Measurements from ENCODE around the gene SHISA5.
A peak's percentile ranks its signal among the peaks of the same experiment; 100 is the strongest.
"Not testable (repeated sequence)": the region's sequence is repeated elsewhere in the genome, so short reads cannot be mapped to it uniquely, and the experiment has no call there.

Gene SHISA5

DNA sequence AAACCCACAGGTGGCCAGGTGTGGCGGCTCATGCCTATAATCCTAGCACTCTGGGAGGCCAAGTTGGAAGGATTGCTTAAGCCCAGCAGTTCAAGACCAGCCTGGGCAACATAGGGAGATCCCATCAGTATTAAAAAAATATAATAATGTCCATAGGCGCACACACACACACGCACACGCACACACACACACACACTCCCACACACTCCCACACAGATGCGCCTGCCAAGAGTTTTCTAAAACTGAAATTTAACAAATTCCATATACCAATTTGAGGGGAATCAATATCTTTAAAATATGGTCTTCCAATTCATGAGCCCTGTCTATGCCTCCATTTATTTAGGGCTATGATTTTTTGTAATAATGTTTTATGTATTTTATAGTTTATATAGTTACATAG, 17.0 kb downstream of the SHISA5 start:
- Histone ChIP-seq H3K27me3 (ENCODE audit: insufficient read depth, low read length) (no peaks in the 10 kb centered on the region), H3K9me3 (ENCODE audit: low read length) (no peaks in the 10 kb centered on the region), H3K36me3 (ENCODE audit: insufficient read depth, low read length) (no peaks in the 10 kb centered on the region), H3K4me1 (ENCODE audit: insufficient read depth, low read length) (no peaks in the 10 kb centered on the region), H3K4me3 (ENCODE audit: low read length) (no peak overlapping the region), H2AFZ (ENCODE audit: low read depth, low read length) (no peak overlapping the region)

DNA sequence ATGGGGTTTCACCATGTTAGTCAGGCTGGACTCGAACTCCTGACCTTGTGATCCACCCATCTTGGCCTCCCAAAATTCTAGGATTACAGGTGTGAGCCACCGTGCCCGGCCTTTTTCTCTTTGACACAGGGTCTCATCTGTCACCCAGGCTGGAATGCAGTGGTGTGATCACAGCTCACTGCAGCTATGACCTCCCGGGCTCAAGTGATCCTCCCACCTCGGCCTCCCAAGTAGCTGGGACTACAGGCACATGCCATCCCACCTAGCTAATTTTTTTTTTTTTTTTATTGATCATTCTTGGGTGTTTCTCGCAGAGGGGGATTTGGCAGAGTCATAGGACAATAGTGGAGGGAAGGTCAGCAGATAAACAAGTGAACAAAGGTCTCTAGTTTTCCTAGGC, 21.2 kb downstream of the SHISA5 start:
- H2AFZ ChIP-seq (ENCODE audit: low read depth, low read length); H3K9me3 ChIP-seq (ENCODE audit: low read length); H3K4me1 ChIP-seq (ENCODE audit: insufficient read depth, low read length); H3K36me3 ChIP-seq (ENCODE audit: insufficient read depth, low read length); H3K27me3 ChIP-seq (ENCODE audit: insufficient read depth, low read length); H3K4me3 ChIP-seq (ENCODE audit: low read length): not testable (repeated sequence)

DNA sequence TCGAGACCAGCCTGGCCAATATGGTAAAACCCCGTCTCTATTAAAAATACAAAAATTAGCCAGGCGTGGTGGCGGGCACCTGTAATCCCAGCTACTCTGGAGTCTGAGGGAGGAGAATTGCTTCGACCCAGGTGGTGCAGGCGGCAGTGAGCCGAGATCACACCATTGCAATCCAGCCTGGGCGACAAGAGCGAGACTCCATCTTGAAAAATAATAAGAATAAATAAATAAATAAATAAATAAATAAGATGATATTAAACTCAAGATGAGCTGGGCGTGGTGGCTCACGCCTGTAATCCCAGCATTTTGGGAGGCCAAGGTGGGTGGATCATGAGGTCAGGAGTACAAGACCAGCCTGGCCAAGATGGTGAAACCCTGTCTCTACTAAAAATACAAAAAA, 23.1 kb downstream of the SHISA5 start:
- not testable (repeated sequence) for H3K4me1 ChIP-seq (ENCODE audit: insufficient read depth, low read length); H2AFZ ChIP-seq (ENCODE audit: low read depth, low read length); H3K36me3 ChIP-seq (ENCODE audit: insufficient read depth, low read length); H3K4me3 ChIP-seq (ENCODE audit: low read length); H3K27me3 ChIP-seq (ENCODE audit: insufficient read depth, low read length); H3K9me3 ChIP-seq (ENCODE audit: low read length)

DNA sequence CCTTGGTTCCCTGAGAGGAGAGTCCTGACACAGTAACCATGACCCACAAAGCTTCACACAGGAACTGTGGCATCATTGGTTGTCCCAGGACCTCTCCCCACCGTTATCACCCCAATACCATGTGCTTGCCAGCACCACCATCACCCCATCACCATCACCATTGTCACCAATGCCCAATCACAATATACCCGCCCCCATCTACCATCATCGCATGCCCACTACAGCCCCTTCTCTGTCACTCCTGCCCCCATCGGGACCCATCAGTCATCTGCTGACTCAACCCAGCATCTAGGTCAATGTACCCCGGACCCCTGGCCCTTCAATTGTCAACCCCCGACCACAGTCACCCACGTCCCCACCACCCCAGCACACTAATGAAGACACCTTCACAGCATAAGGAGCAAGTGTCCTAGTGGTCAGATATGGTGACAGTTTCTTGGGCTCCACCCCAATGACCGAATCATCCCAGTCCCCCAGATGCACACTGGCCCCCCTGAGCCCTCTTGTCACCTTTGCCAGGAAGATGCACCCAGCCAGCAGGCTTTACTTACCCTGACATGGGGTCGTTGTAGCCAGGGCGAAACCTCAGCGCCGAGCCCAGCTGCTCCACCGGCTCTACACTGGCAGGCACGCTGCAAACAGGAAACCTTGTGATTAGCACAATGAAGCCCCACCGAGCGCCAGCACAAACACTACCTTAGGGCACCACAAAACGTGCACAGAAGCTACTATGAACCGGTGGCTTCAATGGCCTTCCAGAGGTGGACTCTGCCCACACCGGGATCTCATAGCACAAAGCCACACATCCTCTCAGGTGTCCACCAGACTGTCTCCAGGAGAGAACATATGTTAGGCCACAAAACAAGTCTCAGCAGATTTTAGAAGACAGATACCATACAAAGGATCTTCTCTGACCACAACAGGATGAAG, 25.1 kb downstream of the SHISA5 start:
- Histone ChIP-seq H3K36me3 (ENCODE audit: insufficient read depth, low read length) (no peaks in the 10 kb centered on the region), H3K4me1 (ENCODE audit: insufficient read depth, low read length) (peaks cover 9% of the 10 kb centered on the region), H3K4me3 (ENCODE audit: low read length) (no peak overlapping the region), H3K9me3 (ENCODE audit: low read length) (no peaks in the 10 kb centered on the region), H2AFZ (ENCODE audit: low read depth, low read length) (no peak overlapping the region), H3K27me3 (ENCODE audit: insufficient read depth, low read length) (no peaks in the 10 kb centered on the region)

DNA sequence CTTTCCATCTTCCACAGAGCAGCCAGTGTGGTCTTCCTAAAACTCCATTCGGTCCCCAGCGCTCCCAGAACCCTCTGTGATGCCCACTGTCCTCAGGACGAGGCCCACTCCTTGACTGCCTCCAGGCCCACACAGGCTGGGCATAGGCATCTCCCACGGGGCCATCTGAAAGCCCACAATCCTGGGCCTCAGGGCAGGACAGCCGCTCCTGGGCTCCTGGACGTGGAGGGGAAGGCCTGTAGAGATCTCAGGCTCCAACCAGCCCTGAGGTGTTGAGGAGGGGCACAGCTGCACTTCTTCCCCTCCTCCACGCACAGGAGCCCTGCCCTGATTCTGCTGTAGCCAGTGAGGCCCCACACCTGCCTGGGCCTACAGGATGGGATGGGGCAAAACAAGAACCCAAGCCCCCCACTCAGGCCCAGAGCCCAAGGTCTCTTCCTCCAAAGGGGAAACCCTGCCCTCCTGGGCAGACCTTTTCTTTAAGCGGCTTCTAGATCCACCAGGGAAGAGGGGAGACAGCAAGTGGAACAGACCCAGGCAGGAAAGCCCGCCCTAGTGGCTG, 25.9 kb downstream of the SHISA5 start:
- H2AFZ ChIP-seq (ENCODE audit: low read depth, low read length) = no peak overlapping the region
- H3K36me3 ChIP-seq (ENCODE audit: insufficient read depth, low read length) = no peaks in the 10 kb centered on the region
- H3K4me1 ChIP-seq (ENCODE audit: insufficient read depth, low read length) = peaks cover 16% of the 10 kb centered on the region
- H3K9me3 ChIP-seq (ENCODE audit: low read length) = no peaks in the 10 kb centered on the region
- H3K27me3 ChIP-seq (ENCODE audit: insufficient read depth, low read length) = no peaks in the 10 kb centered on the region
- H3K4me3 ChIP-seq (ENCODE audit: low read length) = no peak overlapping the region

DNA sequence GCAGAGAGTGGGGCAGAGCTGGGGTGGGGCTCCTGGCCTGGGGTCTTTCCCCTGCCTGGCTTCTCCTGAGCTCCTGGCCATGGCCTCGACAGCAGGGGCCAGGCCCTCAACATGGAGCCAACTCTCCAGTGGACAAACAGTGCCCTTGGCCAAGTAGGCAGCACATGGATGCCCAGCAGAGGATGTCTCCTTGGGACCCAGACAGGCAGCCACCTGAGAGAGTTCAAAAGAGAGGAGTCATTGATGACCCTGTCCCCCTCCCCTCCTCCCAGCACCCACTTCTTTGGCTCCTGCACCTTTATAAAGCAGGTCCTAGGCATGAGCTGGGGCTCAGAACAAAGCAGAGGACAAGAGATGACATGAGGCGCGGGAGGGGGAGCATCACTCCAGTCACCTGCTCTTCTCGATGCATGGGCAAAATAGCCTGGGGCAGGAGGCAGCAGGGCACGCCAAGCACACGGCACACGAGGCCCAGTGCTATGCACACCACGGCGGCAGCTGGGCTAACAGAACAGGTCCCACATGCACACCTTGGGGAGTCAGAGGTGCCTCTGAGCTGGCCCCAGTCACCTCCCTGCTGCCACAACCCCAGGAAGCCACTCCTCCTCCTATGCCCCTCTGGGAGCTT, 27.4 kb downstream of the SHISA5 start:
- no peak overlapping the region for H3K4me3 ChIP-seq (ENCODE audit: low read length)
- H3K4me1 ChIP-seq (ENCODE audit: insufficient read depth, low read length) = peaks cover 16% of the 10 kb centered on the region
- no peaks in the 10 kb centered on the region for H3K9me3 ChIP-seq (ENCODE audit: low read length)
- H3K36me3 ChIP-seq (ENCODE audit: insufficient read depth, low read length) = no peaks in the 10 kb centered on the region
- no peak overlapping the region for H2AFZ ChIP-seq (ENCODE audit: low read depth, low read length)
- H3K27me3 ChIP-seq (ENCODE audit: insufficient read depth, low read length) = no peaks in the 10 kb centered on the region

DNA sequence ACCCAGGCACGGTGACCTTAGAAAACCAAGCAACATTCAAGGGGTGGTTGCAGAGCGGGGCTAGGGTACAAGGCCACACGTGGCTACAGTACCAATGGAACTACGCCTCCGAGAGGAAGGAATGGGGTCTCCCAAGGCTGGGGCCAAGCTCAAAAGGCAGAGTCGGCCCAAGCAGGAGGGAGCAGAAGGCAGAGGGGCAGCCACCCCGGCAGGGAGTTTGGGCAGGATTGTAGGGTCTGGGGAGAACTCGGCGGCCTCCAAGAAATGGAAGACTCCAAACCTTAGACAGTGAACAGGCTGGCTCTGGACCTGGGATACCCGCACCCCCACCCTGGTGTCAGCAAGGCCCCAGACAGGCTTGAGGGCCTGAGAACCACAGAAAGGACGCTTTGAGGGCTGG, 28.8 kb downstream of the SHISA5 start:
- Histone ChIP-seq H3K36me3 (ENCODE audit: insufficient read depth, low read length) (no peaks in the 10 kb centered on the region), H2AFZ (ENCODE audit: low read depth, low read length) (no peak overlapping the region), H3K9me3 (ENCODE audit: low read length) (no peaks in the 10 kb centered on the region), H3K4me1 (ENCODE audit: insufficient read depth, low read length) (peaks cover 16% of the 10 kb centered on the region), H3K27me3 (ENCODE audit: insufficient read depth, low read length) (no peaks in the 10 kb centered on the region), H3K4me3 (ENCODE audit: low read length) (no peak overlapping the region)

DNA sequence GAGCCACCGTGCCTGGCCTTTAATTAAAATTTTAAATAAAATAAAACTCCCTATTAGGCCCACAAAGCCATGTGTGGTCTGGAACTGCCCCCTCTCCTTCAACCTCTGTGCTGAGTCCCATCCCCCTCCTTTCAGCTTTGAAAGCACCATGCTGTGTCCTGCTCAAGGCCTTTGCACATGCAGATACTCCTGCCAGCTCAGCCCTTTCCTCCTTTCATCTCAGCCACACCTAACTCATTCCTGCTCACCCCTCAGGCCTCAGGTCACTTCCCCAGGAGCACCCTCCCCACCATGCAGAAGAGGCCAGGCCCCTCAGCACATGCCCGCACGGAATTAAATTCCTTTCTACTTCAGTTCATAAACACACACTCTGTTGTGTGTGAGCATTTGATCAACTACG, 29.4 kb downstream of the SHISA5 start:
- Histone ChIP-seq H3K9me3 (ENCODE audit: low read length) (no peaks in the 10 kb centered on the region), H2AFZ (ENCODE audit: low read depth, low read length) (no peak overlapping the region), H3K36me3 (ENCODE audit: insufficient read depth, low read length) (peaks cover 5% of the 10 kb centered on the region)

DNA sequence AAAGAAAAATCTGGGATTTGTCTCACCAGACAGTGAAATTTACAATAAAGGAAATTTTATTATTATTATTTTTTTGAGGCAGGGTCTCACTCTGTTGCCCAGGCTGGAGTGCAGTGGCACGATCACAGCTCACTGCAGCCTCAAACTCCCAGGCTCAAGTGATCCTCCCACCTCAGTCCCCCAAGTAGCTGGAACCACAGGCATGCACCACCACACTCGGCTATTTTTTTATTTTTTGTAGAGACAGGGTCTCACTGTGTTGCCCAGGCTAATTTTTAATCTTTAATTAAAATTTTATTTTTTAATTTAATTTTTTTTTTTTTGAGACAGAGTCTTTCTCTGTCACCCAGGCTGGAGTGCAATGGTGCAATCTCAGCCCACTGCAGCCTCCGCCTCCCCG, 29.9 kb downstream of the SHISA5 start:
- Histone ChIP-seq H3K4me1 (ENCODE audit: insufficient read depth, low read length) (peaks cover 19% of the 10 kb centered on the region), H3K36me3 (ENCODE audit: insufficient read depth, low read length) (peaks cover 10% of the 10 kb centered on the region)
- H3K4me3 ChIP-seq (ENCODE audit: low read length); H3K27me3 ChIP-seq (ENCODE audit: insufficient read depth, low read length); H2AFZ ChIP-seq (ENCODE audit: low read depth, low read length); H3K9me3 ChIP-seq (ENCODE audit: low read length): not testable (repeated sequence)

More for the DNA sequence above, 29.4 kb downstream of the SHISA5 start:
- H3K4me1 ChIP-seq (ENCODE audit: insufficient read depth, low read length) = peaks cover 19% of the 10 kb centered on the region
- no peak overlapping the region for H3K4me3 ChIP-seq (ENCODE audit: low read length)
- no peaks in the 10 kb centered on the region for H3K27me3 ChIP-seq (ENCODE audit: insufficient read depth, low read length)

DNA sequence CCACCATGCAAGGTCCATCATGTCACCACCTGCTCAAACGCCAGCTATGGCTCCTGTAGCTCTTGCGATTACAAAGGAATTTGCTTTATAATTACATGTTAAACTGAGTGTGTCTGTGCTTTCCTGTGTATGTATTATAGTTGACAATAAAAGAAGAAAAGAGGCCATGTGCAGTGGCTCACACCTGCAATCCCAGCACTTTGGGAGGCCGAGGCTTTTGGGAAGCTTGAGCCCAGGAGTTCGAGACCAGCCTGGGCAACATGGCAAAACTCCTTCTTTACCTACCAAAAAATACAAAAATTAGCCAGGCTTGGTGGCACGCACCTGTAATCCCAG, 30.4 kb downstream of the SHISA5 start:
- peaks cover 13% of the 10 kb centered on the region for H3K36me3 ChIP-seq (ENCODE audit: insufficient read depth, low read length)
- H3K27me3 ChIP-seq (ENCODE audit: insufficient read depth, low read length) = no peaks in the 10 kb centered on the region
- peaks cover 19% of the 10 kb centered on the region for H3K4me1 ChIP-seq (ENCODE audit: insufficient read depth, low read length)
- H3K4me3 ChIP-seq (ENCODE audit: low read length) = peak overlapping the region; percentile 53
- no peaks in the 10 kb centered on the region for H3K9me3 ChIP-seq (ENCODE audit: low read length)
- H2AFZ ChIP-seq (ENCODE audit: low read depth, low read length) = no peak overlapping the region

DNA sequence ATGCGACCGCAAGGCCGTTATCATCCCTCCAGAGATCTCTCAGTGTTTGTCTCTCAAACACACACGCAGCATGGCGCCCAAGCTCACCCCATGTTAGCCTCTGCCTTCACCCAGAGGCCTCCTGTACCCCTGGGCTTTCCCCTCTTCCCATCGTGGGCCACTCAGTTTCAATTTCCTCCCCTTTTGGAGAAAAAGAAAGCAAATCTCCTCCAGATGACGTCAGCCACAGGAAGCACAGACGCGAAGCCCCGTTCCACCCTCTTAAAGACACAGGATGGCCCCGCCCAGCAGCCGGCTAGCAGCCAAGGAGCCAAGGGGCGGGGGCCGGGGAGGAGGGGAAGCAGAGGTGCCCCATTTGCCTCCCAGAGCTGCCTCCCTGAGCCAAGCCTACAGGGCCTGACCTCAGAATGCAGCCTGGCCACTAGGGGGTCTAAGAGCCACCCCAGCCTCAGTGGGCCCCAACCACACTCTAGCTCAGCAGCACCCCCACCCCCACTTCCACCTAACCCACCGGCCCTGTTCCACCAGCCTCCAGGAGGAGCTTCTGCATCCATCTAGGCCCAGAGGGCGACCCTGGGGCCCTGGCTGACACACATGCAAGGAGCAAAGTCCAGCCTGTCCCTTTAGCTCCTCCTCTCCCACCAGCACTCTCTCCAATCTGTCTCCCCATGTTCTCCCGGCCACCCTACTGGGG, 30.9 kb downstream of the SHISA5 start:
- peak overlapping the region; percentile 53 for H3K4me3 ChIP-seq (ENCODE audit: low read length)
- peaks cover 19% of the 10 kb centered on the region for H3K4me1 ChIP-seq (ENCODE audit: insufficient read depth, low read length)
- no peaks in the 10 kb centered on the region for H3K9me3 ChIP-seq (ENCODE audit: low read length)
- H3K36me3 ChIP-seq (ENCODE audit: insufficient read depth, low read length) = peaks cover 18% of the 10 kb centered on the region
- no peak overlapping the region for H2AFZ ChIP-seq (ENCODE audit: low read depth, low read length)
- H3K27me3 ChIP-seq (ENCODE audit: insufficient read depth, low read length) = no peaks in the 10 kb centered on the region

DNA sequence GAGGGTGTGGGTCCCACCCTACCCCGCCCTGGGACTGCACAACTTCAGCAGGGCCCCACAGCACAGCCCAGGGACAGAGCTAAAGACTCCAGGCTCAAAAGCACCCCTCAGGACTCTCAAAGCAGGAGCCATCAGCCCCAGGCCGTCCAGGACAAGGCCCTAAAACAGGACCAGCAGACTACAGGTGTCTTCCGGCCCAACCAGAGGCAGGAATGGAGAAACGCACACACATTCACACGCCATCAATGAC, 31.4 kb downstream of the SHISA5 start:
- Histone ChIP-seq H3K9me3 (ENCODE audit: low read length) (no peaks in the 10 kb centered on the region), H3K4me1 (ENCODE audit: insufficient read depth, low read length) (peaks cover 21% of the 10 kb centered on the region), H3K27me3 (ENCODE audit: insufficient read depth, low read length) (no peaks in the 10 kb centered on the region), H3K4me3 (ENCODE audit: low read length) (peak overlapping the region; percentile 53), H2AFZ (ENCODE audit: low read depth, low read length) (no peak overlapping the region), H3K36me3 (ENCODE audit: insufficient read depth, low read length) (peaks cover 23% of the 10 kb centered on the region)

DNA sequence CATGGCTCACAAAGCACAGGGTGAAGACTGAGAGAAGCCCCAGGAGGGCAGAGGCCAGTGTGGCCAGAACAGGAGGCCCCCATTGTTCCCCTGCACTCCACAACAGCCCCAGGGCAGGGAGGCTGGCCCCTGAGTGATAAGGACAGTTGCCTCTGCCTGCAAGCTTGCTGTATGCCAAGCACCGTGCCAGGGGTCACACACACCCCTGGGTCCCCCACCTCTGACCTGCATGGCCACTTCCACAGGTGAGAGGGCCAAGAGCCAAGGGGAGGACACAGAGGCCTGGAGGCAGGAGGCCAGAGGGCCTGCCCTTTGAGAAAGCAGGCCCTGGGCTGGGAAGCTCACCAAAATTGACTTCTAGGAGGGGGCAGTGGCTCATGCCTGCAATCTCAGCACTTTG, 33.7 kb downstream of the SHISA5 start:
- Histone ChIP-seq H3K4me3 (ENCODE audit: low read length) (no peak overlapping the region), H2AFZ (ENCODE audit: low read depth, low read length) (no peak overlapping the region), H3K36me3 (ENCODE audit: insufficient read depth, low read length) (peaks cover 34% of the 10 kb centered on the region), H3K4me1 (ENCODE audit: insufficient read depth, low read length) (peaks cover 39% of the 10 kb centered on the region), H3K9me3 (ENCODE audit: low read length) (no peaks in the 10 kb centered on the region), H3K27me3 (ENCODE audit: insufficient read depth, low read length) (no peaks in the 10 kb centered on the region)
